K562 (cell line): ENCODE data around the gene SARS1. TPM values are rescaled to one million over a fixed set of nuclear protein-coding genes. Genes with fewer than 3 reads are reported as not detected.

ENCODE experiments used
- ATAC-seq: fragments of 200-7000 bp; cut with Tn5 transposase; 3 replicates; pipeline ENCODE4 v1.9.1; 2020; ENCODE audit warnings: moderate library complexity
- BruUV-seq: library from RNA; stranded (reverse); fragments of 400-500 nt; replicated peaks from 2 replicates; lab custom pipeline; 2021; lab: Mats Ljungman, UMichigan
- CTCF ChIA-PET: fragments of 300-600 bp; formaldehyde crosslinking; extraction: SDS; loops from one replicate; lab custom pipeline; 2021; ENCODE audit warnings: low intra/inter-chr PET ratio; lab: Yijun Ruan, JAX
- POLR2A ChIA-PET: fragments of 300-600, 350-650 bp; sonication (Branson Sonifier 250); formaldehyde crosslinking; extraction: SDS; loops from one replicate; lab custom pipeline; 2021; ENCODE audit warnings: antibody characterized with exemption, inconsistent platforms; lab: Yijun Ruan, JAX
- DNase-seq, 4 experiments: peaks; one replicate each; pipeline versions ENCODE4 v3.0.0 to v3.0.0-alpha.2; 2011 to 2018; ENCODE audit warnings: low spot score in 3 of 4, mixed read lengths in 3 of 4; ENCODE audit errors: extremely low read depth in 1 of 4
- FAIRE-seq: peaks from 2 replicates; lab custom pipeline; 2011; peaks lifted over from hg19 to GRCh38; lab: Jason Lieb, UNC
- H2AFZ ChIP-seq: 2 replicates; pipeline ENCODE4 v1.6.0; 2011; ENCODE audit warnings: low read depth, low read length, control low read depth, inconsistent platforms
- H3K27ac ChIP-seq: fragments of 200-600 bp; 3 replicates; pipeline ENCODE4 v1.8.0; 2011; ENCODE audit warnings: low read depth, mild to moderate bottlenecking, control low read depth, inconsistent platforms, low read length, moderate library complexity, mixed read lengths; ENCODE audit errors: extremely low read depth
- H3K27me3 ChIP-seq, 2 experiments: fragments of 300-600 bp in 1 of 2; 2 replicates in 1 of 2; 3 replicates in 1 of 2; pipeline versions ENCODE4 v1.6.0 to v1.8.0; 2011; ENCODE audit warnings: inconsistent platforms in 2 of 2, low read length in 2 of 2, mild to moderate bottlenecking in 1 of 2, mixed read lengths in 1 of 2, moderate library complexity in 1 of 2; ENCODE audit not compliant: control insufficient read depth in 2 of 2, insufficient read depth in 2 of 2
- H3K36me3 ChIP-seq: fragments of 300-600 bp; 3 replicates; pipeline ENCODE4 v1.8.0; 2011; ENCODE audit warnings: mild to moderate bottlenecking, low read length, inconsistent platforms; ENCODE audit not compliant: control insufficient read depth, insufficient read depth
- H3K4me1 ChIP-seq, 2 experiments: fragments of 200-600 bp in 1 of 2; replicated peaks in 1 of 2; 2 replicates in 1 of 2; 3 replicates in 1 of 2; pipeline versions ENCODE4 v1.5.1 to v1.8.0; 2011; ENCODE audit warnings: inconsistent platforms in 2 of 2, low read length in 2 of 2, mild to moderate bottlenecking in 1 of 2, mixed read lengths in 1 of 2, moderate library complexity in 1 of 2; ENCODE audit not compliant: control insufficient read depth in 2 of 2, insufficient read depth in 2 of 2
- H3K4me2 ChIP-seq: 2 replicates; pipeline ENCODE4 v1.6.1; 2011; ENCODE audit warnings: low read length, control low read depth, inconsistent platforms, mixed read lengths; ENCODE audit not compliant: insufficient read depth
- H3K4me3 ChIP-seq: fragments of 200-600 bp; sonication (generic), shearing (Covaris generic); 2 replicates; pipeline ENCODE4 v1.5.1; 2016; ENCODE audit warnings: control low read depth, inconsistent platforms
- H3K79me2 ChIP-seq: fragments of 200-600 bp; 3 replicates; pipeline ENCODE4 v1.8.0; 2011; ENCODE audit warnings: low read length, inconsistent platforms; ENCODE audit not compliant: control insufficient read depth, insufficient read depth
- H3K9ac ChIP-seq, 2 experiments: 2 replicates each; pipeline versions ENCODE4 v1.6.0 to v1.6.1; 2011; ENCODE audit warnings: low read depth in 2 of 2, low read length in 2 of 2, control low read depth in 1 of 2, inconsistent platforms in 1 of 2, mild to moderate bottlenecking in 1 of 2, mixed read lengths in 1 of 2; ENCODE audit not compliant: insufficient read depth in 1 of 2
- H3K9me1 ChIP-seq: one replicate; pipeline ENCODE4 v1.6.0; 2011; ENCODE audit warnings: inconsistent platforms, mild to moderate bottlenecking, low read length, moderate library complexity; ENCODE audit not compliant: control insufficient read depth, insufficient read depth
- H3K9me3 ChIP-seq: replicated peaks from 2 replicates; pipeline ENCODE4 v1.5.1; 2011; ENCODE audit warnings: low read depth, low read length, inconsistent platforms; ENCODE audit not compliant: control insufficient read depth, insufficient read depth
- H4K20me1 ChIP-seq: replicated peaks from 2 replicates; pipeline ENCODE4 v1.6.1; 2011; ENCODE audit warnings: low read length, inconsistent platforms, mixed read lengths; ENCODE audit not compliant: control insufficient read depth, insufficient read depth
- CBFA2T3 ChIP-seq: fragments of 450-650 bp; IDR thresholded peaks from 2 replicates; pipeline ENCODE4 v1.6.1; 2017
- CTCF ChIP-seq, 3 experiments: IDR thresholded peaks in 2 of 3; conservative IDR thresholded peaks in 1 of 3; 2 replicates each; pipeline ENCODE4 v1.5.1; 2011 to 2012; ENCODE audit warnings: low read length in 3 of 3, mild to moderate bottlenecking in 3 of 3, control low read depth in 2 of 3, improper control_type of control experiment in 1 of 3, inconsistent platforms in 1 of 3, low read depth in 1 of 3, mixed read lengths in 1 of 3, moderate library complexity in 1 of 3; ENCODE audit not compliant: insufficient read depth in 2 of 3
- EP300 ChIP-seq: IDR thresholded peaks from 2 replicates; pipeline ENCODE4 v1.6.1; 2012; ENCODE audit warnings: low read length, improper control_type of control experiment
- FOXO4 ChIP-seq: fragments of 450-650 bp; formaldehyde crosslinking; IDR thresholded peaks from 2 replicates; pipeline ENCODE4 v1.4.0; 2020; ENCODE audit warnings: mild to moderate bottlenecking, moderate library complexity
- HMBOX1 ChIP-seq: sonication (generic); IDR thresholded peaks from 2 replicates; pipeline ENCODE4 v1.6.1; 2016
- HOXB6 ChIP-seq: fragments of 250-450 bp; sonication (Bioruptor Pico); IDR thresholded peaks from 2 replicates; pipeline ENCODE4 v1.5.1; 2022; ENCODE audit warnings: mild to moderate bottlenecking, borderline replicate concordance
- NFE2L1 ChIP-seq: fragments of 450-650 bp; IDR thresholded peaks from 2 replicates; pipeline ENCODE4 v1.6.1; 2016; ENCODE audit warnings: missing genetic modification characterization, low read depth, mild to moderate bottlenecking, missing compliant biosample characterization, moderate library complexity, borderline replicate concordance
- NONO ChIP-seq, 2 experiments: fragments of 200-400 bp in 1 of 2; fragments of 450-650 bp in 1 of 2; formaldehyde crosslinking in 1 of 2; IDR thresholded peaks; 2 replicates each; pipeline ENCODE4 v1.6.1; 2017; ENCODE audit warnings: low read depth in 2 of 2, mild to moderate bottlenecking in 2 of 2, moderate library complexity in 2 of 2, low read length in 1 of 2
- PML ChIP-seq: IDR thresholded peaks from 2 replicates; pipeline ENCODE4 v1.6.1; 2012; ENCODE audit warnings: low read length, inconsistent platforms
- SMAD1 ChIP-seq: fragments of 150-350 bp; IDR thresholded peaks from 2 replicates; pipeline ENCODE4 v1.6.1; 2014; ENCODE audit warnings: low read length, low read depth; ENCODE audit not compliant: partially characterized antibody
- TCF15 ChIP-seq: fragments of 250-450 bp; sonication (Bioruptor Pico); IDR thresholded peaks from 2 replicates; pipeline ENCODE4 v1.8.0; 2022; ENCODE audit warnings: moderate library complexity, mild to moderate bottlenecking, inconsistent platforms
- TRIM28 ChIP-seq: fragments of 450-650 bp; IDR thresholded peaks from 2 replicates; pipeline ENCODE4 v1.6.1; 2017
- TSC22D4 ChIP-seq: fragments of 450-650 bp; IDR thresholded peaks from 2 replicates; pipeline ENCODE4 v1.6.1; 2016; ENCODE audit warnings: missing genetic modification characterization, missing biosample characterization, control low read depth
- ZNF253 ChIP-seq: fragments of 250-450 bp; sonication (Bioruptor Pico); conservative IDR thresholded peaks from 2 replicates; pipeline ENCODE4 v1.6.1; 2021; ENCODE audit warnings: mild to moderate bottlenecking
- WGBS: fragments of 100-300 bp; shearing (Covaris generic); methylation state at CpG from one replicate; pipeline ENCODE4 v1.1.6; 2016; ENCODE audit warnings: low coverage, mixed read lengths; ENCODE audit not compliant: insufficient coverage; ENCODE audit errors: missing lambda C conversion rate; 5-methylcytosine and 5-hydroxymethylcytosine counted together
- in situ Hi-C: fragments of 300-500 bp; cut with MboI; formaldehyde crosslinking; loops from 4 replicates; pipeline ENCODE4 v1.15.0; 2018; ENCODE audit warnings: inconsistent platforms, mixed read lengths
- intact Hi-C: fragments of 100-400 bp; cut with micrococcal nuclease; formaldehyde crosslinking; loops from 2 replicates; pipeline ENCODE4 v1.14.2; 2022
- polyA plus RNA-seq, 8 experiments: library from polyadenylated mRNA; depleted of rRNA in 4 of 8; stranded (reverse) in 5 of 8; unstranded in 3 of 8; fragments of >200 nt; fragmentation: Nextera tagmentation in 2 of 8; fragmentation: Illumina TruSeq in 1 of 8; extraction: Ambion mirVana in 2 of 8; extraction: Trizol in 1 of 8; gene quantifications; 2 replicates each; pipeline versions ENCODE4 v1.2.1 to v1.2.3, GENCODE V29; 2011 to 2014; ENCODE audit warnings: inconsistent platforms in 1 of 8, missing spikeins in 1 of 8
- total RNA-seq, 7 experiments: library from RNA; depleted of rRNA in 6 of 7; stranded (reverse); fragments of >200 nt in 6 of 7; fragmentation: Illumina TruSeq in 2 of 7; extraction: Trizol in 2 of 7; gene quantifications; 2 replicates each; pipeline versions ENCODE4 v1.2.1 to v1.2.3, GENCODE V29; 2011 to 2021; ENCODE audit warnings: low replicate concordance in 1 of 7
- TF ChIP-seq, protein P1 (sequence below): fragments of 450-650 bp; IDR thresholded peaks from 2 replicates; pipeline ENCODE4 v1.6.1; 2016; ENCODE audit warnings: low read depth, mild to moderate bottlenecking, moderate library complexity

SARS1 gene
- total and polyA plus RNA-seq, 9 of the 15 experiments (the other 6 are each of a cell fraction or from before 2014, with no cell fraction given) = 221 to 623 (median 254) TPM

DNA sequence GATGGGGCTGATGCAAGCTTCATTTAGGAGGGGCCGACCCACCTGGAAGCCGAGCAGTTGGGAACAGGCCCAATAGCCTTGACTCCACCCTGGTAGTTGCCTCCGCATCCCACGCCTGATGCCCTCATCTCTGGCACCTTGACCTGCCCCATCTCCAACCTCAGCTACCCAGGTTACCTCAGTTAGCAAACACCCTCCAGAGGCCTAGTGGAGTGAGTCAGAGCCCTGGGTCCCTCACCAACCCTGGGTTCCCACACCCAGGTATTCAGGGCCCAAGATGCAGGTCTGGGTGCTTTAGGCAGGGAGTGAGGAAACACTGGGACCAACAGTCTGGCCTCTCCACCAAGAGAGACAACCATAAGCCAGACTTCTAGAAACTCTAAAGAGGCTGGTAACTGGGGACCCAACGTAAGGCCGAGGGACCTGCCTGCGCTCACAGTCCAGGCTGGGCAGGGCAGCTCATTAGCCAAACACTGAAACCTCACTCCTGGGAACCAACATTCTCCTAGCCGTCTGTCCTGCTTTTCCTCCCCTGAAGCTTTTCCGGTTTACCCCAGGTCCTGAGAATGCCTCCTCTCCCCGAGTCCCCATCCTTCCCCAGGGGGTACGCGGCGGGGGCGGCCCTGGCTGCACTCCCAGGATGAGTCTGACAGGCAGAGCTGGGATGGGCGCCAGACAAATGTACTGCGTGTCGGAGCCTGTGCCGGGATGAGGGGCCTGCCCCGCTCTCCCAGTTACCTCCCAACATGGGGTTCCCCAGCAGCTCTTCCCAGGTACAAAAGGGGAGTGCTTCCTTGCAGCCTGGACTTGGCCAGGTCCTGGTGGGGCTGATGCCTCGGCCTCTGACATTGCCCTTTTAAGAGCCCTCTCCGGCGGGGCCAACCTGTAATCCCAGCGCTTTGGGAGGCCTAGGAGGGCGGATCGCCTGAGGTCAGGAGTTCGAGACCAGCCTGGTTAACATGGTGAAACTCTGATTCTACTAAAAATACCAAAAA lies 26.7 kb downstream of the SARS1 start:
- H3K4me3 ChIP-seq = no peak overlapping the region
- H3K9me1 ChIP-seq = no peaks in the 10 kb centered on the region
- no peak overlapping the region for H3K27ac ChIP-seq
- ChIA-PET POLR2A (interaction anchor here (0.6 to 4.9 kb wide), 14 partner anchors 9 to 299 kb away, joined by 3 to 53 read pairs (median 7); partner anchors contain the start of genes CELSR2 and GPR61), CTCF (no interaction called here)
- H3K9me3 ChIP-seq = no peaks in the 10 kb centered on the region
- ATAC-seq (peak; percentile 59), FAIRE-seq (no peak), DNase-seq (peak in 3 of 4 experiments; percentile 41 to 67 (median 51))
- peaks cover 15 to 28% of the 10 kb centered on the region in 2 experiments; a peak in 4 of 5 replicates for H3K4me1 ChIP-seq
- H3K27me3 ChIP-seq = no peaks in the 10 kb centered on the region
- intact Hi-C loops = loop anchor here (1.0 kb wide), 1 partner anchor 9 kb away; the partner anchor contains the start of gene CELSR2
- peaks cover 11% of the 10 kb centered on the region for H4K20me1 ChIP-seq
- no peak overlapping the region for H2AFZ ChIP-seq
- WGBS = 37% methylated on average over 24 of the region's 26 CpGs
- peaks cover 39% of the 10 kb centered on the region for H3K36me3 ChIP-seq
- in situ Hi-C loops = no loop called here
- no TSS peak for BruUV-seq
- peak overlapping the region in 1 of 2 experiments; percentile 56; a peak in 2 of 4 replicates for H3K9ac ChIP-seq
- no peaks in the 10 kb centered on the region for H3K79me2 ChIP-seq
- no peak overlapping the region for H3K4me2 ChIP-seq
- no peak for TF ChIP-seq NFE2L1 (tag)
- TF ChIP-seq, protein P1, sequence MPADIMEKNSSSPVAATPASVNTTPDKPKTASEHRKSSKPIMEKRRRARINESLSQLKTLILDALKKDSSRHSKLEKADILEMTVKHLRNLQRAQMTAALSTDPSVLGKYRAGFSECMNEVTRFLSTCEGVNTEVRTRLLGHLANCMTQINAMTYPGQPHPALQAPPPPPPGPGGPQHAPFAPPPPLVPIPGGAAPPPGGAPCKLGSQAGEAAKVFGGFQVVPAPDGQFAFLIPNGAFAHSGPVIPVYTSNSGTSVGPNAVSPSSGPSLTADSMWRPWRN = no peak
- TF ChIP-seq CBFA2T3 = no peak
- no peak for TF ChIP-seq PML
- TF ChIP-seq HMBOX1 = no peak
- TF ChIP-seq HOXB6 = 0 out of 2 replicates have a peak, but pooled peaks have one; percentile 16
- no peak for TF ChIP-seq TRIM28
- TF ChIP-seq TSC22D4 (tag) = no peak
- TF ChIP-seq SMAD1 = peak; percentile 16
- no peak for TF ChIP-seq TCF15 (CRISPR knock-in tag)
- TF ChIP-seq FOXO4 (CRISPR knock-in tag) = no peak
- no peak for TF ChIP-seq CTCF (IDR thresholded peaks at IDR 0.05 in 2 of 3, conservative IDR thresholded peaks at IDR 0.05 in 1 of 3; ENCODE audit: insufficient read depth in 2 of 3, low read depth in 1 of 3, low read length in 3 of 3)
- TF ChIP-seq EP300 = no peak
- no peak for TF ChIP-seq NONO (IDR thresholded peaks at IDR 0.05; ENCODE audit: low read depth in 2 of 2, low read length in 1 of 2)
- no peak for TF ChIP-seq ZNF253 (CRISPR knock-in tag)
